ENCODE data around the gene CCNI.
A peak's percentile ranks its signal among the peaks of the same experiment; 100 is the strongest.

CCNI gene

DNA sequence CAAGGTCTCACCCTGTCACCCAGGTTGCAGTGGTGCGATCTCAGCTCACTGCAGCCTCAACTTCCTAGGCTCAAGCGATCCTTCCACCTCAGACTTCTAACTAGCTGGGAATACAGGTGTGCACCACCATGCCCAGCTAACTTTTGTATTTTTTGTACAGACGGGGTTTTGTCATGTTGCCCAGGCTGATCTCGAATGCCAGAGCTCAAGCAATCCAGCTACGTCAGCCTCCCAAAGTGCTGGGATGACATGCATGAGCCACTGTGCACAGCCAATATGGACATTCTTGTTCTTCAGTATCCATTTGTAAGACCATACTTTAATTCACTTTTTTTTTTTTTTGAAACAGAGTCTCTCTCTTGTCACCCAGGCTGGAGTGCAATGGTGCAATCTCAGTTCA, 3.5 kb upstream of the CCNI start:
- H3K27ac ChIP-seq: no peak overlapping the region
- no peak for TF ChIP-seq ZFX (IDR thresholded peaks at IDR 0.05)
- TF ChIP-seq, protein P1, sequence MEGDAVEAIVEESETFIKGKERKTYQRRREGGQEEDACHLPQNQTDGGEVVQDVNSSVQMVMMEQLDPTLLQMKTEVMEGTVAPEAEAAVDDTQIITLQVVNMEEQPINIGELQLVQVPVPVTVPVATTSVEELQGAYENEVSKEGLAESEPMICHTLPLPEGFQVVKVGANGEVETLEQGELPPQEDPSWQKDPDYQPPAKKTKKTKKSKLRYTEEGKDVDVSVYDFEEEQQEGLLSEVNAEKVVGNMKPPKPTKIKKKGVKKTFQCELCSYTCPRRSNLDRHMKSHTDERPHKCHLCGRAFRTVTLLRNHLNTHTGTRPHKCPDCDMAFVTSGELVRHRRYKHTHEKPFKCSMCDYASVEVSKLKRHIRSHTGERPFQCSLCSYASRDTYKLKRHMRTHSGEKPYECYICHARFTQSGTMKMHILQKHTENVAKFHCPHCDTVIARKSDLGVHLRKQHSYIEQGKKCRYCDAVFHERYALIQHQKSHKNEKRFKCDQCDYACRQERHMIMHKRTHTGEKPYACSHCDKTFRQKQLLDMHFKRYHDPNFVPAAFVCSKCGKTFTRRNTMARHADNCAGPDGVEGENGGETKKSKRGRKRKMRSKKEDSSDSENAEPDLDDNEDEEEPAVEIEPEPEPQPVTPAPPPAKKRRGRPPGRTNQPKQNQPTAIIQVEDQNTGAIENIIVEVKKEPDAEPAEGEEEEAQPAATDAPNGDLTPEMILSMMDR (conservative IDR thresholded peaks at IDR 0.05): no peak

DNA sequence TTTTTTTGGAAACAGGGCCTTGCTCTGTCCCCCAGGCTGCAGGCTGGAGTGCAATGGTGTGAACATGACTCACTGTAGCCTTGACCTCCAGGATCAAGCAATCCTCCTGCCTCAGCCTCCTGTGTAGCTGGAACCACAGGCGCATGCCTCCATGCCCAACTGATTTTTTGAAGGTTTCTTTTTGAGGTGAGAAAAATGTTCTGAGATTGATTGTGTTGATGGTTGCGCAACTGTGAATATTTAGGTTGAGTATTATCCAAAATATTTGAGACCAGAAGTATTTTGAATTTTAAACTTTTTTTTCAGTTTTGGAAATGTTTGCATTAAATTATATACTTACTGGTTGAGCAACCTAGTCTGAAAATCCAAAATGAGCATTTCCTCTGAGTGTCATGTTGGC, 2.6 kb upstream of the CCNI start:
- H3K27ac ChIP-seq: no peak overlapping the region
- TF ChIP-seq ZFX (IDR thresholded peaks at IDR 0.05): no peak
- TF ChIP-seq, protein P1 (conservative IDR thresholded peaks at IDR 0.05): no peak

DNA sequence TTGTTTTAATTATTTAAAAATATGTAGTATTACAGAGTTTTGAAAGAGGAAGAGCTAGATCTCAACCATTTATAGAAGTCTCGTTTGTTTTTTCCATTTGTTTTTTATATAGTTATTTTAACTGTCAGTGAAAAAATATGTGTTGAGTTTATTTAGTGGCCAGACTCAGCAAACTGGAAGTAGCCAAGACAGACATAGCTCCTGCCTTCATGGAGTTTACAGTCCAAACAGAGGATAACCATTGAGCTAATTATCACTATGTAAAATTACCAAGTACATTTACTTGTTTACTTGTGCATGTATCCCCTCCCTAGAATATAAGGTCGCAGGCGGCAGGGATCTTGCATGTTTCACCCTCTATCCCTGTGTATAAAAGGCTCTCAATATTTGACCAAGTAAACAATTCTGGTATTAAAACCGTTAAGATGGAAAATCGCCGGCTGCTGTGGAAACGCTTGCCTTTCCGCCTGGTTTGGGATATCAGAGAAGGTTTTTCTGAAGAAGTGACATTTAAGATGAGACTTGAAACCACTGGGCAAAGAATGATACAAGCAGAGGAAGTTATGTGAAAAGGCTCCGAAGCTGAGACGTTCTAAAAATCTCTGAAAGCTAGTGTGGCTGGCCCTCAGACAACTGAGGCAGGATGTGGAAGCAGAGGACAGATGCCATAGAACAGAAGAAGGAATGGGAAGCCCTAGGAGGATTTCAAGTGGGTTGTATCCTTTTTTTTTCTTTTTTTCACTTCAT, 1.3 kb upstream of the CCNI start:
- H3K27ac ChIP-seq: peak overlapping the region; percentile 96; the same call in 1 of the 2 replicates
- no peak for TF ChIP-seq ZFX (IDR thresholded peaks at IDR 0.05)
- TF ChIP-seq, protein P1 (conservative IDR thresholded peaks at IDR 0.05): no peak

DNA sequence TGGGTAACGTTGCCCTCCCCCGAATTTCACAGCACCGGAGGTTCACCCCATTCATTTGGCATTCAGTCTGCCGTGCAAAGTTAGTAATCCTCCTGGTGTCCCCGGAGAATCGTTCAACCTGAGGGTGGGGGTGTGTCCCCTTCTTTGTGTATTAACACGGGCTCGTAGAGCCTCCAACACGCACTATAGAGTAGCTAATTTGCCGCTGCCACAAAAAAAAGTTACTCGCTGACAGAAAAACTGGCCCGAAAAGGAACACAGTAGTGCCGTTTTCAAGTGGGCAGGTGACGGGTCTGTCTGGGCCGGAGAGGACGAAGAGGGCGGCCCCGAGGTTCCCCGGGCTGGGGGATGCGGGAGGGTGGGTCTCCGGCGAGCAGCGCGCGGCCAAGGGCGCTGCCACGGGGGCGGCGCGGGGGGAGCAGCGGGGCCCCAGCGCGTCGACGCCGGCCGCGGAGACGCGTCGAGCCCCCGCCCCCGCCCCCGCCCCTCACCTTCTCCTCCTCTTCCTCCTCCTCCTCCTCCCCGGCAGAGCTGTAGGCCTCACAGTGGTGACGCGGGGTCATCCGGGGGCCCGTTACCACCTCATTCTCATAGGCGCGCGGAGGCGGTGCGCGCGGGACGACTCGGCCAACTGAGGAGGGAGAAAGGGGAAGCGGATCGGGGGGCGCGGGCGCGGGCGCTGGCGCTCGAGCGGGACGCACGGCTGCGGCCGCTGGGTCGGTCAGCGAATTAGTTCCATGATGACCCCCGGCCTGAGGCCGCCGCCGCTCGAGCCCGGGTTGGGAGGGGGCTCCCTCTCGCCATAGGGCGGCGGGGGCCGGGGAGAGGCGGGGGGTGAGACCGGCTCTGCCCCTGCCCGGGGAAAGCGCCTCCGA, 571 bp downstream of the CCNI start:
- TF ChIP-seq ZFX (IDR thresholded peaks at IDR 0.05): peak; percentile 53; the same call in 1 of the 2 replicates
- TF ChIP-seq, protein P1 (conservative IDR thresholded peaks at IDR 0.05): no peak
- peak overlapping the region; percentile 96 for H3K27ac ChIP-seq

DNA sequence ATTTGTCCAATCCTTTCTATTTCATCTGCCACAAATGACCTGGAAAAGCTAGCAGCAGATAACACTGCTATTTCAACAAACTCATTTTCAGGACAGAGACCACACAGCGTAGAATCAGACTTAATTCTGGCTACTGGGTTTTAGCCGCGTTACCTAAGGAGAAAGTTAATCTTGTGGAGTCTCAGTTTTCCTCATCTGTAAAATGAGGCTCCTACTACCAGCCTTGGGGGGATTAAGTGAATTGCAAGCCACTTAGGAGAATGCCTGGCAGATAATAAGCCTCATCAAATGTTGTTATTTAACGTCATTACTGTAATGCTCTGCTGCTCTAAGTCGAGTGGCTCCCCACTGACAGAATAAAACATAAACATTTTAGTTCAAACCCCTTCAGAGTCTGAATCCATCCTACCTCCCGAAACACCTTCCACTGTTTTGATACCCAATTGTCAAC, 1.4 kb downstream of the CCNI start:
- TF ChIP-seq, protein P1 (conservative IDR thresholded peaks at IDR 0.05): no peak
- no peak for TF ChIP-seq ZFX (IDR thresholded peaks at IDR 0.05)
- peak overlapping the region; percentile 96 for H3K27ac ChIP-seq

DNA sequence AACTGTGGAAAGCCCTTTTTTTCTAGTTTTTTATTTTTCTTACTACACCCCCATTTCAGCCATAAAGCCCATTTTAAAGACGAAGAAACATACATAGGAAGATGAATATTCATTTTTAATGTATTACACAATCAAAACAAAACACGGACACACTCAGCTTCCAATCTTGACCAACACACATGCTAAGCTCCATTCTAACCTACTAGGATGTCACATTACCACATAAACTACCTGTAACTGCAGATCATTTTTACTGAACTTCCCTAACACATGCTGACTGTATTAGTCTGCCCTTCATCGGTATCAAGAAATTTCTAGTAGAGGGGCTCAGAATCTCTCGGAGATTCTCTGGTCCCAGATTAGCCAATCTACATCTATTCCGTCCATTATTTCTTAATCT, 1.8 kb downstream of the CCNI start:
- TF ChIP-seq, protein P1 (conservative IDR thresholded peaks at IDR 0.05): no peak
- TF ChIP-seq ZFX (IDR thresholded peaks at IDR 0.05): no peak
- H3K27ac ChIP-seq: peak overlapping the region; percentile 96; the same call in 1 of the 2 replicates
